Fibroblast of pulmonary artery (primary cell): Measurements from ENCODE around the gene NUP153.

Source experiments
- DNase-seq: peaks from one replicate; pipeline ENCODE4 v3.0.0-alpha.2; 2010; ENCODE audit warnings: low read depth
- H3K4me3 ChIP-seq: replicated peaks from 2 replicates; pipeline ENCODE4 v1.5.1; 2011; ENCODE audit warnings: low read depth, mild to moderate bottlenecking, control low read depth, low read length, moderate library complexity
- TF ChIP-seq, protein P1 (sequence below): IDR thresholded peaks from 2 replicates; pipeline ENCODE4 v1.5.1; 2011; ENCODE audit warnings: mild to moderate bottlenecking, control low read depth, low read length, inconsistent platforms; ENCODE audit errors: missing control alignments

Gene NUP153

DNA sequence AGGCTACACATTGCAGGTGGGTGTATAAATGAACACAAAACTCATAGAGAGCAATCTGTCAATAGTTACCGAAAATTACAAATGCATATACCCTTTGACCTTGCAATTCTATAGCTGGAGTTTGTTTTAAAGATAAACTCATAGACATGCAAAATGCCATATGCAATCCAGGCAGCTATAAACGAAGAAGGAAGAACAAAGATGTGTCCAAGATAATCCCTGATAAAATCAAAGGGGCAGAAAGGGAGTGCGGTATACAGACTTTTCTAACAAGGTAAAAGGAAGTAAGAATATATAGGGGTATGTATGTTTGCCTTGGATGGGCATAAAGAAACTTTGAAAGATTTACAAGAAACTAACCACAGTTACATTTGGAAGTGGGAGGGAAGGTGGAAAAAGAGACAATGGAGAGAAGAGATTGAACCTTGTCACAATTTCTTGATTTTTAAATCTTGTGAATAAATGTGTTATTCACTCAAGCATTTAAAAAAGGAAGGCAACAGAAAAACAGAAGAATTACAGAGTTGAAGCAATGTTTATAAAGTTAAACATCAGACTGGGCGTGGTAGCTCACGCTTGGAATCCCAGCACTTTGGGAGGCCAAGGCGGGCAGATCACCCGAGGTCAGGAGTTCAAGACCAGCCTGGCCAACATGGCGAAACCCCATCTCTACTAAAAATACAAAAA is 76.8 kb downstream of the NUP153 start:
- DNase-seq = no peak
- TF ChIP-seq, protein P1, sequence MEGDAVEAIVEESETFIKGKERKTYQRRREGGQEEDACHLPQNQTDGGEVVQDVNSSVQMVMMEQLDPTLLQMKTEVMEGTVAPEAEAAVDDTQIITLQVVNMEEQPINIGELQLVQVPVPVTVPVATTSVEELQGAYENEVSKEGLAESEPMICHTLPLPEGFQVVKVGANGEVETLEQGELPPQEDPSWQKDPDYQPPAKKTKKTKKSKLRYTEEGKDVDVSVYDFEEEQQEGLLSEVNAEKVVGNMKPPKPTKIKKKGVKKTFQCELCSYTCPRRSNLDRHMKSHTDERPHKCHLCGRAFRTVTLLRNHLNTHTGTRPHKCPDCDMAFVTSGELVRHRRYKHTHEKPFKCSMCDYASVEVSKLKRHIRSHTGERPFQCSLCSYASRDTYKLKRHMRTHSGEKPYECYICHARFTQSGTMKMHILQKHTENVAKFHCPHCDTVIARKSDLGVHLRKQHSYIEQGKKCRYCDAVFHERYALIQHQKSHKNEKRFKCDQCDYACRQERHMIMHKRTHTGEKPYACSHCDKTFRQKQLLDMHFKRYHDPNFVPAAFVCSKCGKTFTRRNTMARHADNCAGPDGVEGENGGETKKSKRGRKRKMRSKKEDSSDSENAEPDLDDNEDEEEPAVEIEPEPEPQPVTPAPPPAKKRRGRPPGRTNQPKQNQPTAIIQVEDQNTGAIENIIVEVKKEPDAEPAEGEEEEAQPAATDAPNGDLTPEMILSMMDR = no peak
- no peak overlapping the region for H3K4me3 ChIP-seq

- DNase-seq = no peak
- TF ChIP-seq, protein P1 = no peak
- H3K4me3 ChIP-seq = no peak overlapping the region
Observed at GRCh38 chr6:17628873-17629272, 77.9 kb downstream of the NUP153 start.

DNA sequence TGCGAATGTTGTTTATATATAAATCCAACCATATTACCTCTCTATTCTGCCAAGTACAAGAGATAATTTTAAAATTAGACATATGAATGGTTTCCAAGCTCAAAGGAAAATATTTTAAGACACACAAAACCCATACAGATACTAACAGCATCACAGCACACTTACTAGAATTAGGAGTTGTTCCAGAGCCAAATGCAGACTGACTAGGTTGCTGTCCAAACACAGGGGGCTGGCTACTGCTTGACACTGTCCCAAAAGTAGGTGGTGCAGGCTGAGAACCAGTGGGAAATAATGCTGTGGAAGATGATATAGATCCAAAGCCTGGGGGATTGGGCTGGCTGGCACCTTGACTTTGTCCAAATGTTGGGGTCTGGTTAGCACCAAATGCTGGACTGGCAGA is 82.3 kb downstream of the NUP153 start:
- TF ChIP-seq, protein P1 = no peak
- no peak overlapping the region for H3K4me3 ChIP-seq
- DNase-seq = no peak

- TF ChIP-seq, protein P1 = no peak
- DNase-seq = no peak
- no peak overlapping the region for H3K4me3 ChIP-seq
Observed at GRCh38 chr6:17622144-17622543, 84.6 kb downstream of the NUP153 start.

DNA sequence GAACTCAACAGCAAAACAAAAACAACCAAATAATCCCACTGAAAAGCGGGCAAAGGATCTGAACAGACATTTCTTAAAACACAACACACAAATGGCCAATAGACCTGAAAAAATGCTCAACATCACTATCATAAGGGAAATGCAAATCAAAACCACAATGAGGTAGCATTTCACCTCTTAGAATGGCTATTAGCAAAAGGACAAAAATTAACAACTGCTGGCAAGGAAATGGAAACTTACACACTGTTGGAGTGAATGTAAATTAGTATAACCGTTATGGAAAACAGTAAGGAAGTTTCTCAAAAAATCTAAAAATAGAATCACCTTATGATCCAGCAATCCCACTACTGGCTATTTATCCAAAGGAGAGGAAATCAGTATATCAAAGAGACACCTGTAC is 85.7 kb downstream of the NUP153 start:
- DNase-seq = no peak
- TF ChIP-seq, protein P1 = no peak

GRCh38 chr6:17615794-17616193 is 90.9 kb downstream of the NUP153 start:
- H3K4me3 ChIP-seq = no peak overlapping the region
- no peak for DNase-seq
- TF ChIP-seq, protein P1 = no peak

More for the DNA sequence above, 85.7 kb downstream of the NUP153 start:
- H3K4me3 ChIP-seq = no peak overlapping the region

GRCh38 chr6:17612048-17612447 is 94.7 kb downstream of the NUP153 start:
- TF ChIP-seq, protein P1 = no peak
- DNase-seq = no peak
- no peak overlapping the region for H3K4me3 ChIP-seq
